Colonic mucosa (tissue), 4 donors: ENCODE measurements around the gene PLEKHG1. TPM values are rescaled to one million over a fixed set of nuclear protein-coding genes. Genes with fewer than 3 reads are reported as not detected.

Source experiments
- DNase-seq: peaks from one replicate; pipeline ENCODE4 v3.0.0-alpha.2; 2020
- H3K27ac ChIP-seq: fragments of 200-600 bp; one replicate; pipeline ENCODE4 v1.8.0; 2021
- H3K27me3 ChIP-seq: fragments of 200-600 bp; one replicate; pipeline ENCODE4 v1.8.0; 2021
- H3K36me3 ChIP-seq: fragments of 200-600 bp; one replicate; pipeline ENCODE4 v1.8.0; 2021
- H3K4me1 ChIP-seq: fragments of 200-600 bp; one replicate; pipeline ENCODE4 v1.8.0; 2021; ENCODE audit warnings: mild to moderate bottlenecking
- H3K4me3 ChIP-seq: fragments of 200-600 bp; one replicate; pipeline ENCODE4 v1.8.0; 2021
- H3K9ac ChIP-seq, 2 donors: one replicate each; pipeline ENCODE4 v1.7.0; 2013; ENCODE audit warnings: control low read depth in 2 of 2, low read depth in 2 of 2, low read length in 2 of 2
- H3K9me3 ChIP-seq: fragments of 200-600 bp; one replicate; pipeline ENCODE4 v1.8.0; 2021
- intact Hi-C: fragments of 100-400 bp; cut with DNase I; formaldehyde crosslinking; loops from one replicate; pipeline ENCODE4 v1.14.1; 2022
- total RNA-seq, 2 donors: library from RNA; stranded (reverse); fragmentation: NEBNext Ultra II Directional in 1 of 2; extraction: Animal tissue kit (Norgen Biotek cat#: 25700) in 1 of 2; gene quantifications; one replicate each; pipeline ENCODE4 v1.2.1, GENCODE V29; 2021
- TF ChIP-seq, protein P1 (sequence below): fragments of 200-600 bp; IDR thresholded peaks from one replicate; pipeline ENCODE4 v1.8.0; 2022; ENCODE audit warnings: antibody characterized with exemption, mild to moderate bottlenecking
- donor health status: healthy.
- donor health status: DM: no; HTN: no; CAD: no.
- donor health status: DM: no; HTN: no; CAD: no.

PLEKHG1 gene
- total RNA-seq, 2 donors from 2014 or later = 21.8 to 25.2 TPM

DNA sequence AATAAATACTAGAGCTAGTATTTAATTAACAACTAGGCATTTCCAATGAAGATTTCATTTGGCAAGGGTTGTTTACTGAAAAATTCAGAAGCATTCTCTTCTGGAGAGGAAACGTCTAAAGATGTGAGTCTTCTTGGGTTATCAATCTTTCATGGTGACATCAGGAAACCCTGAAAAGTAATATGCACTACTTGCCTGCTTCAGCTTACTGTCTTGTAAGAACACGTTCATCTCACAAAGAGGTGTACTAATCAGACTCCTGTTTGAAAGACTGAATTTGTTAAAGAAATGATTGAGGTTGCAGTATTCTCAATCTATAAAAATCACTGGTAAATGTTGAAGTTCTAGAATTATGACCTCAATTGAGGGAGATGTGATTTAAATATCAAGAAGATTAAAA is 16.9 kb downstream of the PLEKHG1 start:
- Histone ChIP-seq H3K4me1 (no peaks in the 10 kb centered on the region), H3K9me3 (no peaks in the 10 kb centered on the region), H3K9ac (no peak overlapping the region), H3K27ac (no peak overlapping the region), H3K36me3 (no peaks in the 10 kb centered on the region), H3K27me3 (no peaks in the 10 kb centered on the region), H3K4me3 (no peak overlapping the region)
- DNase-seq = no peak
- TF ChIP-seq, protein P1, sequence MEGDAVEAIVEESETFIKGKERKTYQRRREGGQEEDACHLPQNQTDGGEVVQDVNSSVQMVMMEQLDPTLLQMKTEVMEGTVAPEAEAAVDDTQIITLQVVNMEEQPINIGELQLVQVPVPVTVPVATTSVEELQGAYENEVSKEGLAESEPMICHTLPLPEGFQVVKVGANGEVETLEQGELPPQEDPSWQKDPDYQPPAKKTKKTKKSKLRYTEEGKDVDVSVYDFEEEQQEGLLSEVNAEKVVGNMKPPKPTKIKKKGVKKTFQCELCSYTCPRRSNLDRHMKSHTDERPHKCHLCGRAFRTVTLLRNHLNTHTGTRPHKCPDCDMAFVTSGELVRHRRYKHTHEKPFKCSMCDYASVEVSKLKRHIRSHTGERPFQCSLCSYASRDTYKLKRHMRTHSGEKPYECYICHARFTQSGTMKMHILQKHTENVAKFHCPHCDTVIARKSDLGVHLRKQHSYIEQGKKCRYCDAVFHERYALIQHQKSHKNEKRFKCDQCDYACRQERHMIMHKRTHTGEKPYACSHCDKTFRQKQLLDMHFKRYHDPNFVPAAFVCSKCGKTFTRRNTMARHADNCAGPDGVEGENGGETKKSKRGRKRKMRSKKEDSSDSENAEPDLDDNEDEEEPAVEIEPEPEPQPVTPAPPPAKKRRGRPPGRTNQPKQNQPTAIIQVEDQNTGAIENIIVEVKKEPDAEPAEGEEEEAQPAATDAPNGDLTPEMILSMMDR = no peak
- intact Hi-C loops = no loop called here

DNA sequence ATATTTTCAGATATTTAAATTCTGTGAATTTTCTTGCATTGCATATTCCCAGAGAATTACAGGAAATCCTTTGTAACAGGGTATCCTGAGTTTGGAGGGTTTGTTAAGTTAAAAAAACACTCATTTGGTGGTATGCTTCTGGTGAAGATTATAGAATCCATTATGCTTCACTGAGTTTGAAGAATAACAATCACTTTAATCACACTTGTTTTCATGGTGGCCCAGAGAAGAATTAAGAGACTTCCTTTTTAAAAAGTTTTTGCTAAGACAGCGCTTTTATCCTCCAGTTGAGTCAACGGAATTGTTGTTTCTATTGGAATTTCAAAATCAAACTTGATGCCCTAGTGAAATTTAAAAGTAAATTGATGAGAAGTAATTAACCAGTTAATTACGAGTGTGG is 17.4 kb downstream of the PLEKHG1 start:
- intact Hi-C loops = no loop called here
- Histone ChIP-seq H3K9ac (no peak overlapping the region), H3K27ac (peak overlapping the region; percentile 21)

DNA sequence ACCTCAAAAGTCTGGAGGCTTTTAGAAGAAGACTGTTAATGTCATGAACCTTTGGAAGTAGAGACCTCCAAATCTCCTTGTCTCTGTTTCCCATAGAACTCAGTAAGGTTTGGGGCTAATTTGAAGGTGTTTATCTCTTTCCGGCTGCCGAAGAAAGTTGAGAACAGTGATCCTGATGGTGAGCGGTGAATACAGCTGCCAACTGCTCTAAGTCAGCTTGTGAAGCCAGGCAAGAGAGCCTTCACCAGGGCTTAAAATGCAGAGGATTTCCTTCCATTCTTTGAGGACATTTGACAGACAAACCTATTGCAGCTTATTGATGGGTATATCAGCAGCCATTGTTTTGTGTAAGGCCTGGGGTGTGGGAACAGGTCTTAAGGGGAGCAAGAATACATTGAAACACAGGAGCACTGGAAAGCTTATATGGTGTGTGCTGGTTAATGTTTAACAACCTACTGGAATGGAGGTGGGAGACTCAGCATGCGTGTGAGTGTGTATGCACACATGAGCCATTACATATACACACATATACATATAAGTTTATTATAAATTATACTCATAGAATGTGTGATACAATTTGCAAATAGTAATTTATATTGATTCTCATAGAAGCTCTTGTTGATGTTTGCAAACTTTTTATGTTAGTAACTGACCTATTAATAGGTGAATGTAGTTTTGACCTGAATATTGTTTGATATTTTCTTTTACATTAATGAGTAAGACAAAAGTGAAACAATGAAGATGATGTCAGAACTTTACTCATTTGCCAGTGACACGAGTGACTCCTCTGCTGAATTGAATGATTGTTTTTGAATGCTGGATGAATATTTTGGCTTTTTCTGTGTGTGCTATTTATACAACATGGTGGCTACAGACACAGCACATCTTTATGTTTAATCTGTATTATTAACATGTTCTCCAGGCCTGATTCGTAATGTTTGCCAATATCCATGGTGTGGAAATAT is 18.1 kb downstream of the PLEKHG1 start:
- no peak overlapping the region for H3K4me3 ChIP-seq
- H3K9ac ChIP-seq = peak overlapping the region in 1 of 2 donors; percentile 24
- no peaks in the 10 kb centered on the region for H3K9me3 ChIP-seq
- peak overlapping the region; percentile 21 for H3K27ac ChIP-seq
- intact Hi-C loops = no loop called here
- no peaks in the 10 kb centered on the region for H3K4me1 ChIP-seq
- TF ChIP-seq, protein P1 = no peak
- H3K27me3 ChIP-seq = no peaks in the 10 kb centered on the region
- H3K36me3 ChIP-seq = no peaks in the 10 kb centered on the region
- DNase-seq = no peak

More for the DNA sequence above, 17.4 kb downstream of the PLEKHG1 start:
- no peak overlapping the region for H3K4me3 ChIP-seq
- H3K9me3 ChIP-seq = no peaks in the 10 kb centered on the region
- no peaks in the 10 kb centered on the region for H3K4me1 ChIP-seq
- H3K27me3 ChIP-seq = no peaks in the 10 kb centered on the region
- TF ChIP-seq, protein P1 = no peak
- no peaks in the 10 kb centered on the region for H3K36me3 ChIP-seq
- no peak for DNase-seq

DNA sequence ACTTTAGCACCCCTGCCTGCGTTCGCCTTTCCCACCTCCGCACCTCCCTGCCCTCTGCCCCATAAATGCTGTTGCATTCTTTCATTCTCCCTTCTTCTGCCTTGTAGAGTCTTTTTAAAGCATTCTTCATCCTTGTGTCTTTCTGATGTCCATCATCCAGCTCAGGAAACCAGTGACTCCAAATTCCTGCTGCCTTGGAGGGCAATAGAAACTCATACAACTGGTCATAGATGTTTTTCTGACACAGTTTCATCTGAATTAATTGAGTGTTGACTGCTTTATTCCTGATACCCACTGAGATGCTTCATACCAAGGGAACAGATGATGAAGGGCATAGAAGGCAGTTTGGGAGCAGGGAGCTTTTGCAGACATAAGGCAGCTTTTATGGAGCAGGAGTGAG is 19.6 kb downstream of the PLEKHG1 start:
- Histone ChIP-seq H3K9me3 (no peaks in the 10 kb centered on the region), H3K36me3 (no peaks in the 10 kb centered on the region), H3K27me3 (no peaks in the 10 kb centered on the region), H3K4me1 (no peaks in the 10 kb centered on the region), H3K4me3 (no peak overlapping the region), H3K9ac (no peak overlapping the region), H3K27ac (peak overlapping the region; percentile 72)
- intact Hi-C loops = no loop called here
- TF ChIP-seq, protein P1 = no peak
- no peak for DNase-seq

DNA sequence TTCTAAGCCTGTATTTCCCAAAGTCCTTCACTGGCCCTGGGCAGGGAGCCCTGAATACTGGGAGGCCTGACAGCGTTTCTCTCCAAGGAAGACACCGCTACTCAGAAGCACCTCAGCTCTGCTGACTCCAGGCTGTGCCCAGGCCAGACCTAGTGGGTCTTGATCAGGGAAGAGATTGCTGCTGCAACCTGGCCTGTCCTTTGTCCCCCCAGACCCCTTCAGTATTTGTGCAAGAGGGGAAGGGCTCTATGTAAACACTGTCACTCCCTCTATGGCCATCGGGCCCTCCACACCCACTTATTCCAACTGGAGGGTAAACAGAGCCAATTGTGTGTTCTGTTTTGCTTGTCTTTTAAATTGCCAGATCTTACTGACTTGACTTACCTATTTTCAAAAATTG is 20.6 kb downstream of the PLEKHG1 start:
- H3K27me3 ChIP-seq = no peaks in the 10 kb centered on the region
- no peak overlapping the region for H3K4me3 ChIP-seq
- H3K27ac ChIP-seq = peak overlapping the region; percentile 72
- intact Hi-C loops = no loop called here
- no peaks in the 10 kb centered on the region for H3K9me3 ChIP-seq
- H3K9ac ChIP-seq = peak overlapping the region in 1 of 2 donors; percentile 61
- no peaks in the 10 kb centered on the region for H3K4me1 ChIP-seq
- TF ChIP-seq, protein P1 = no peak
- H3K36me3 ChIP-seq = no peaks in the 10 kb centered on the region
- peak; percentile 72 for DNase-seq
